ENCODE measurements around the gene ENPP1.
"Not testable (repeated sequence)": the region's sequence is repeated elsewhere in the genome, so short reads cannot be mapped to it uniquely, and the experiment has no call there.

ENPP1 gene

DNA sequence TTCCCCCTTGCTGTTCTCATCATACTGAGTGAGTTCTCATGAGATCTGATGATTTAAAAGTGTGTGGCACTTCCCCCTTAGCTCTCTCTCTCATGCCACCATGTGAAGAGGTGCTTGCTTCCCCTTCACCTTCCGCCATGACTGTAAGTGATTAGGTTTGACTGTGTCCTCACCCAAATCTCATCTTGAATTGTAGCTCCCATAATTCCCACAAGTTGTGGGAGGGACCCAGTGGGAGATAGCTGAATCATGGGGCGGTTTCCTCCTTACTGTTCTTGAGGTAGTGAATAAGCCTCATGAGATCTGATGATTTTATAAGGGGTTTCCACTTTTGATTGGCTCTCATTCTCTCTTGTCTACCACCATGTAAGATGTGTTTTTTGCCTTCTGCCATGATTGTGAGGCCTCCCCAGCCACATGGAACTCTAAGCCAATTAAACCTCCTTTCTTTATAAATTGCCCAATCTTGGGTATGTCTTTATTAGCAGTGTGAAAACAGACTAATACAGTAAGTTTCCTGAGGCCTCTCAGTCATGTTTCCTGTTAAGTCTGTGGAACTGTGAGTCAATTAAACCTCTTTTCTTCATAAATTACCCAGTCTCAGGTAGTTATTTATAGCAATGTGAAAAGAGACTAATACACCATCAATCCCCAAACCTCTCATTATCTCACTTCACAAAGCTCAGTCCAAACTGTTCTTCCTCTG lies 108.4 kb downstream of the ENPP1 start:
- not testable (repeated sequence) for DNase-seq (ENCODE audit: low spot score)

DNA sequence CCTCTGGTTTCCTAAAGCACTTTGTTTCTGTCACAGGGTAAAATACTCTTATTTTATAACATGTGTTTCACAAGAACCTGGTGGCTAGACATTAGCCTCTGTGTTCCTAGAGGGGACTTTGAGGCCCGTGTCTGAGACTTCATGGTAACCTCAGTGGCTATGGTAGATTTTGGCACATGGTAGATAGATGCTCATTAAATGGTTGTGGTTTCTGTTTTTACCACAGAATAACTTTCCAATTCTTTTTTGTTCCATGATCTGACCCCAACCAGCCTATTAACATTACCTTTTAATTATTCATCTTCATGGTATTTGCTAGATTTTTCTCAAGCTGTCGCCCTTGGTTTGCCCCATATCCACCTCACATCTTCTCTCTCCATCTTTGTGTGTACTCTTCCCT lies 109.0 kb downstream of the ENPP1 start:
- DNase-seq (ENCODE audit: low spot score) = no peak

DNA sequence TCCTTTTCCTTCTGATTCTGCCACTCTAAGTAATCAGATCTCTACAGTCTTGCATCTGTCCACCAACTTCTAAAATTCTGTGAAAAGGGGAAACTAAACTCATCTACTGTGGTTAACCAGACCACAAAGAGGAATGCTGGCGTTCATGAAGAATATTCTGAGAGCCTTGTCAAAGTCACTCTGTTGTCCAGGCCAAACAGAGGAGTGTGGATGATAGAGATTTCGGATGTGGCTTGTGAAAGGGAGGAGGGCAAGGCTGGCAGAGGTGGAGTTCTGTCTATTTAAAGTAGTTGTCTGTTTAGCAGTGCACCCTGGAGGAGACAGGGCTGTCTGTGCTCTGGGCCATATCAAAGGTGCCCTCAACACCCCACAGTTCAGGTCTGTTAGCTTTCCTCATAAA lies 109.5 kb downstream of the ENPP1 start:
- DNase-seq (ENCODE audit: low spot score) = no peak

DNA sequence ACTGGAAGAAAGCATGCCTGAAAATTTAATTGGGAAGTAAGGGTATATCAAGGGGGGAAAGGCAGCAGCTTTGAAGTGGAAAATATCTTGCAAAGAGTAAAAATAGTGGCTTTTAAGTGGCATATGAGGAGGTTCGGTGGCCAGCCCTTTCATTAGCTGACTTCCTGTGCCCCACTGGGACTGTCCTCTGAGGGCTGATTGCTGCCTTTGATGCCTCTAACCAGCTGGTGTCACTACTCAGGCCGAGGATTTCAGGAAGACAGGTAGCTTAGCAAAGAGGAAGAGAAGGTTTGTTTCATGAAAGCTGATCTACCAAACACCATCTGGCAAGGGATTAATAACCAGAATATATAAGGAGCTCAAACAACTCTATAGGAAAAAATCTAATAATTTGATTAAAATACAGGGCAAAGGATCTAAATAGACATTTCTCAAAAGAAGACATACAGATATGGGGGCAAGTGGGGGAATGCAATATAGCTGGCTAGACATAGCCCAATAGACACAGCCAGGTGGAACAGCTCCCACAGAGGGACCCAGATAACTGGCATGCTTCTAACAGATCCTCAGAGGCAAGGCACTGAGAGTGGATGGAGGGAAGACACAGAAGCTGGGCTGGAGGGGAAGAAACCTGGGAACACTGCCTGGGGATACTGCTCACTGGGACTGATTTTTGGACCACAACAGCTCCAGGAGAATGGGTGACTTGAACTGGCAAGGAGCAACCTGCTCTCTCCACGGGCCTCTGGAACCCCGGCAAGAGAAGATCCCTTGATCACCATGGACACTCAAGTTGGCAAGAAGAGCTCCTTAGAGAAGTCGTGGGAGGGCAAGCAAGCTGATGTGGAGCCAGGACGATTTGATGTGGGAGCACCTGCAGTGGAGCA lies 110.2 kb downstream of the ENPP1 start:
- DNase-seq (ENCODE audit: low spot score) = no peak

DNA sequence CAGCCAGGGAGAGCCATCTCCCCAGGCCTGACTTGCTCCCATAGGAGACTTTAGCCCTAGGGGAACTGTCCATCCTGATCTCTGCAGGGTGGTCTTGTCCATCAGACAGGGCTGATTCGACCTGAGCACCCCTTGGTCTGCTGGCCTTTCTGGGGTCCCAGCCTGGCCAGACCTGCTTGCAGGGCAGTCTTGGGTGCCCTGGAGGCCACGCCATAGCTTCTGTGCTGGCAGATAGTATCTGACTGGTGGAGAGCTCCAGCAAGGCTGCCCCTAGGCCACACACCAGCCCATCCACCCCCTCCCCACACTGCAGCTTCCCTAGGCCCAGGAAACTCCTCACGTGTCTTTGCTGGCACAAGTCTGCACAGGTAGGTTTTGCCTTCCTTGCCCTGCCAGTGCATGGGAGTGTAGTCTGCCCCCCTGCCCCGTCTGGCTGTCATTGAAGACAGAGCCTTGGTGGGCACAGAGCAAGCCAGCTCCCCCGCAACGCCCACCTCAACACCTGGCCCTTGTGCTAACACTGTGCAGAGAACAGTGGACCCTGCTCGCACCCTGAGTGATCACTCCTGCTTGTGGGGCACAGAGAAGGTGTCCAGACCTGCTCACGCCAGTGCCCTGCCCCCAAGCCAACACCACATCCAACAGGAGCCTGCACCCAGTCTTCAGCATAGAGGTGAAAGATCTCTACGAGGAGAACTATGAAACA lies 111.0 kb downstream of the ENPP1 start:
- no peak for DNase-seq (ENCODE audit: low spot score)

DNA sequence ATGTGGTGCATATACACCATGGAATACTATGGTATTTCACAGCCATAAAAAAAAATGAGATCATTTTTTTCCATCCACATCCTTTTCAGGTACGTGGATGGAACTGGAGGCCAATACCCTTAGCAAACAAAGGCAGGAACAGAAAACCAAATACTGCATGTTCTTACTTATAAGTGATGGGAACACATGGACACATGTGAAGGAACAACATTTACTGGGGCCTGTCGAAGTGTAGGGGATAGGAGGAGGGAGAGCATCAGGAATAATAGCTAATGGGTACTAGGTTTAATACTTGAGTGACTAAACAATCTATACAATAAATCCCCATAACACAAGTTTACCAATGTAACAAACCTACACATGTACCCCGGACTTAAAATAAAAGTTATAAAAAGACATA lies 112.8 kb downstream of the ENPP1 start:
- DNase-seq (ENCODE audit: low spot score) = no peak

DNA sequence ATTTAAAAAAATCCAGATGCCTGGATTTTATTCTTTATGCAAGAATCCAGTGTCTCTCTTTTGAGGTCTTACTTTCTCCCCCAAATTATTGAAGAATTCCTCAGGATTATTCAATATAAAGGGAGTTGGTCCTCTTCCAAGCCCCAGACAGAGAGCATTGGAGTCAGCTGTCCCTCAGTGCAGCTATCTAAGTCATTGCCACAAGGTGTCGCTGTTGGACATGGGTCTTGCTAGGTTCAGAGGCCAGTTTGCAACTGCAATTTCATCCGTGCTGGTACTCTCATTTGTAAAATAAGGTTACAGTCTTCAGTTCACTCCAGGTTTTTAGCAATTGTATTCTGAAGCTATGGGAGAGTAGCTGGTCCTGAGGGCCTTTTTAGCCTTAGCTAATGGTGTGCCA lies 115.5 kb downstream of the ENPP1 start:
- DNase-seq (ENCODE audit: low spot score) = no peak

DNA sequence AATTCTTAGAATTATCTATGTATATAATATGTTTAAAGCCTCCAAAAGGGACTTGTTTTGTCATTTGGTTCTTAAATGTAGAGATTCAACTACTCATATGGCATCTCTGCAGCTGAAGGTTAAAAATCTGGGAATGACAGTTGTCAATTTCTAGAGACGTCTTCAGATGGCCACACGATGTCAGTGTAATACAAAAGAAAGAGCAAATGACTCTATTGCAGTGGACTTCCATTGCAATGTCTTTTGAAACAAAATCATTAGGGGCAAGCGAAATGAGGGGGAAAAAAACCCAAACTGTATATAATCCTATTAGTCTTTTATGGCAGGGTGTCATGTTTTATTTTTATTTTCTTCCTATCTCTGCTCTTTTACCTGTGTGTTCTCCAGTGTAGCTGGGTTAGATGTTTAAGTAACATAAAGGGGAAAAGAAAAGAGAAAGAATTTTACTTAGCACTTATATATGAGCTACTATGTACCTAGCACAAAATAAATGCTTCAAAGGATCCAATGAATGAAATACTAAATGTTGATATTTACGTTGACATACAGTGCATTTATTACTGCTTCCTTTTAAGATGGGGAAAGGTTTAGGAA lies 117.2 kb downstream of the ENPP1 start:
- no peak for DNase-seq (ENCODE audit: low spot score)

DNA sequence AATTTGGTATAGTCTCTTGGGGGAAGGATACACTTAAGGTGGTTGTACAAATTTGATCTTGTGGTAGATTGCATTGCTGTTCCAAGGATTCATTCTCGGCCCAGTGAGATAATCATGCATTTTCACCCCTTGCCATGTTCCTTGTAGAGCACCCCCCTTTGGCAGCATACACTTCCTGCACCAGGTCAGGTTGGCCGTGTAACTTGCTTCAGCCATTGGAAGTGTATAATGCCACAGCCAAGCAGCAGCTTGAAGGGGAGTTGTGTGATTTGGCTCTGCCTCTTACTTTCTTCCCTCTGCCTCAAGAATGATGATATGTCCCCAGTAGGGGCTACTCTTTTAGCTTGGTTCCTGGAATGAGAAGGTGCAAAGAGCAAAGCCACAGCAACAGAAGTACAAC lies 121.4 kb downstream of the ENPP1 start:
- no peak for DNase-seq (ENCODE audit: low spot score)

DNA sequence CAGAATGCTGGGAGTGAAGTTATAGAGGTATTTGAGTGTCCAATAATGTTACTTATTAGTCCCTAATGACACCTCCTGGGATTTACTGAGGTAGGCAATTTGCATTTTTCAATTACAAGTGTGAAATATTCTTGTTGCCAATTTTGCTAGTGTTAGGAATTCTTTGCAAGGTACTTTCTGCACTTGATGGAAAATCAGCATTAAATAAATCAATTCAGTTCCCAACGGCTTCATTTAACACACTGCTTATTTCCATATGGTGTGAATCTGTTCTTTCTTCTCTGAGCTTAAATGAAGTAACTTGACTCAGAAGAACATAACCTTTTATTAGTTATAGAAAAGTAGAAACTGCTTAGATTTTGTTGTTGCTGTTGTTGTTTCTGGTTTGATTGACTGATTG lies 122.2 kb downstream of the ENPP1 start:
- DNase-seq (ENCODE audit: low spot score) = no peak

DNA sequence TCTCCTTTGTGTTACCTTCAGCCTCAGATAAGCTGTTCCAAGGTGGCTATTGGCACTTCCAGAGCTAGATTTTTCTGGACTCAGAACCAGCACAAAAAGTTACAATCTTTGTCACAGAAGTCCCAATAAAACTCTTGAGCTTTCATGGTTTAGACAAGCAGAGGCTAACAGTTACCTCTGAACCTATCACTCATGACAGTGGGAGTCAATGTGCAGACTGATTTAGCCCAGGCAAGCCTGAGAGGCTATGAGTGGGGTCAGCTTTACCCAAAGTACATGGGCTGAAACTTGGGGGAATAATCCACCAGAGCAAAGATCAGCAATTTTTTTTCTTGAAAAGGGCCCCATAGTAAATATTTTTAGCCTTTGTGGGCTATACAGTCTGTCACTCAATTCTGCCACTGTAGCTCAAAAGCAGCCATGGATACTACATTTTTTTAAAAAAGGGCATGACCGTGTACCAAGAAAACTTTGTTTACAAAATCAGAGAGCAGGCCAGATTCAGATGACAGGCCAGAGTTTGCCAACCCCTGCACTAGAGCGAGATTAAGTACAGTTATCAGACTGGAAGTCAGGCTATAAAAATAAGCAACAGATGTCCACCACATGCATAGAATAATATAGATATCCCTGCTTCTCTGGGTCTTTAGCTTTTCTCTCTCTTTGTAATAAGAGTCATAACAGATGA lies 123.4 kb downstream of the ENPP1 start:
- DNase-seq (ENCODE audit: low spot score) = no peak

DNA sequence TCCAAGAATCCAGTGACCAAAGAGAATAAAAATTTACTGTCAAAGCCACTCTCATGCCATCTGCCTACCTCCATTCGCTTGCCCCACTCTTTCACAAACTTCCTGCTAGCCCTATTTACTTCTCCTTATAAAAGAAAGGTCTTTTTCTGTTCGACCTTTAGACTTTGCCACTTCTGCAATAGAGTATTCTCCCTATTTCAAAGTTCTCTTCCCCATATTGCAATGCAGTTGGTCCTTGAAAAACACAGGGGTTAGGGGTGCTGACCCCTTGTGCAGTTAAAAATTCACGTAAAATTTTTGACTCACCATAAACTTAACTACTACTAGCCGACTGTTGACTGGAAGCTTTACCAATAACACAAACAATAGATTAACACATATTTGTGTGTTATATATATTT lies 128.3 kb downstream of the ENPP1 start:
- no peak for DNase-seq (ENCODE audit: low spot score)

DNA sequence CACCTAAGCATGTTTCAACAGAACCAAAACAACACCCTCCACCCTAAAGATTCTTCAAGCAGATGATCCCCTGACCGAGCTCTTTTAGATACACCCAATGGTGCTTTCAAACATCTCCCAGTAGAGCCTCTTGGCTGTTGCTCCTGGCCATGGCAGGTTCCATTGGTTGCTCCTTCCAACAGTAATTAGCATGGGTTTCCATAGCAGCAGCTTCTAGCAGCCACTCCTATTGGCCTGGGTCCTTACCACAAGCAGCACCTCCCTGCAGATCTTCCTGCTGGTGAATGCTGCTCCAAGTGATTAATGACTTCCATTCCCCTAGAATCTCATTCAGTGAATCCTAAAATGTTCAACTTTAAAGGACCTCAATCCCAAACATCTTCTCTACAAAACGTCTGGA lies 129.4 kb downstream of the ENPP1 start:
- no peak for DNase-seq (ENCODE audit: low spot score)

DNA sequence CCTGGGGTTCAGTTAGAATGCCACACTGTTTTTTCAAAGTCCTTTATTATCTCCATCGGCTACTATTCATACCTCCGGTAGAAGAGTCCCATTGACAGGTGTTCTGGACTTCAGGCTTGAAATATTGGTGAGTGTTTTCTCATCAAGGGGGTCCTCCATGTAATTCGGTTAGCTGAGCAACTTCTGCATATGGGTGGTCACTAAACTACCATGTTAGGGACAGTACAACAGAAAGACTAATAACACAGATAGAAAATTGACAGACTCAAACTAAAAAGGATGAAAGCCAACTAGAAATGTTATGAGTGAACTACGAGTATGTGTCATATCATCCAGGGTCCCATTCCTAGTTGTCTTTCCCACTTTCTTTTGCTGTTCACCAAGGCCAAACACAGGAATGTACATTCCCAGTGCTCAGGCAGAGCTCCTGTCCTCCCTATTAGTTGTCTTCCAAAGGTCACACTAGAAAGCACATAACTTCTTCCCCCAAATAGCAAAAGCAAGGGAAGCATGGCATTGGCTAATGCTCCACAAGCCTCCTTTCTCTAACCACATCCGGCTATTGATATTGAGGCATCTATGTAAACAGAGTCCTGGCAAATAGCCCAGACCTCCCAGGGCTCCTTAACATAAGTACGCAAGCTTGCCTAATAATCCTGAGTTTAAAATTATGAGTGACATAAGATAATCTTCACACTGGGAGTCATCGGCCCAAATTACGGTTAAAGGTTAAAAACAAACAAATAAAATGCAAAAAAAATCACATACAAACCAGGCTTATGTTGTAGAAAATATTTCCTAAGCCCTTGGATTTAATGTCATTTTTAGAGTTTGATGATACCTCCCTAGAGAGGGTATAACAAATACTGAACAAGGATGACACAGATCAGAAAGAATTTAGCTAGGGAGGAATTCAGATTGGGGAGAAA lies 130.1 kb downstream of the ENPP1 start:
- no peak for DNase-seq (ENCODE audit: low spot score)
